Measurements from ENCODE around the gene ARCN1.
A peak's percentile ranks its signal among the peaks of the same experiment; 100 is the strongest.
"Not testable (repeated sequence)": the region's sequence is repeated elsewhere in the genome, so short reads cannot be mapped to it uniquely, and the experiment has no call there.

ARCN1 gene

DNA sequence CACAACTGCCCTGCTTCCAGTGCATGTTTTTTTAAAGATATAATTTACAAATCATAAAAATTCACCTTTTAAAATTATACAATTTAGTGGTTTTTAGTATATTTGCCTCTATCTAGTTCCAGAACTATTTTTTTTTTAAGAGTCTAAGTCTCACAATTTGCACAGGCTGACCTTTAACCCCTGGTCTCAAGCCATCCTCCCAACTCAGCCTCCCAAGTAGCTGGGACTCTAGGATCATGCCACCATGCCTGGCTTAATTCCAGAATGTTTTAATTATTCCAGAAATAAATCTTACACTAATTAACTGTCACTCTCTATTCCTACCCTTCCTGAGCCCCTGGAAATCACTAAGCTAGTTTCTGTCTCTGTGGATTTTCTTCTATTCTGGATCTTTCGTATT lies 1.4 kb upstream of the ARCN1 start:
- DNase-seq (ENCODE audit: low read depth) = no peak
- TF ChIP-seq, protein P1, sequence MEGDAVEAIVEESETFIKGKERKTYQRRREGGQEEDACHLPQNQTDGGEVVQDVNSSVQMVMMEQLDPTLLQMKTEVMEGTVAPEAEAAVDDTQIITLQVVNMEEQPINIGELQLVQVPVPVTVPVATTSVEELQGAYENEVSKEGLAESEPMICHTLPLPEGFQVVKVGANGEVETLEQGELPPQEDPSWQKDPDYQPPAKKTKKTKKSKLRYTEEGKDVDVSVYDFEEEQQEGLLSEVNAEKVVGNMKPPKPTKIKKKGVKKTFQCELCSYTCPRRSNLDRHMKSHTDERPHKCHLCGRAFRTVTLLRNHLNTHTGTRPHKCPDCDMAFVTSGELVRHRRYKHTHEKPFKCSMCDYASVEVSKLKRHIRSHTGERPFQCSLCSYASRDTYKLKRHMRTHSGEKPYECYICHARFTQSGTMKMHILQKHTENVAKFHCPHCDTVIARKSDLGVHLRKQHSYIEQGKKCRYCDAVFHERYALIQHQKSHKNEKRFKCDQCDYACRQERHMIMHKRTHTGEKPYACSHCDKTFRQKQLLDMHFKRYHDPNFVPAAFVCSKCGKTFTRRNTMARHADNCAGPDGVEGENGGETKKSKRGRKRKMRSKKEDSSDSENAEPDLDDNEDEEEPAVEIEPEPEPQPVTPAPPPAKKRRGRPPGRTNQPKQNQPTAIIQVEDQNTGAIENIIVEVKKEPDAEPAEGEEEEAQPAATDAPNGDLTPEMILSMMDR (conservative IDR thresholded peaks at IDR 0.05; ENCODE audit: low read depth, low read length) = no peak
- no peak overlapping the region for H3K4me3 ChIP-seq (ENCODE audit: low read length)

DNA sequence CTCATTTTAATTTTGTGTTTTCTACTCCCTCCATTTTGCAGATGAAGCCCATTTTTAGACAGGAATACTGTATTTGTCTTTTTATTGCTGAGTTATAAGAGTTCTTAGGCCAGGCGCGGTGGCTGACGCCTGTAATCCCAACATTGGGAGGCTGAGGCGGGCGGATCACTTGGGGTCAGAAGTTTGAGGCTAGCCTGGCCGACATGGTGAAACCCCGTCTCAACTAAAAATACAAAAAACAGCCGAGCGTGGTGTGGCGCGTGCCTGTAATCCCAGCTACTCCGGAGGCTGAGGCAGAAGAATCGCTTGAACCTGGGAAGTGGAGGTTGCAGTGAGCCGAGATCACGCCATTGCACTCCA lies 528 bp upstream of the ARCN1 start:
- peak overlapping the region; percentile 94 for H3K4me3 ChIP-seq (ENCODE audit: low read length)
- not testable (repeated sequence) for DNase-seq (ENCODE audit: low read depth)

DNA sequence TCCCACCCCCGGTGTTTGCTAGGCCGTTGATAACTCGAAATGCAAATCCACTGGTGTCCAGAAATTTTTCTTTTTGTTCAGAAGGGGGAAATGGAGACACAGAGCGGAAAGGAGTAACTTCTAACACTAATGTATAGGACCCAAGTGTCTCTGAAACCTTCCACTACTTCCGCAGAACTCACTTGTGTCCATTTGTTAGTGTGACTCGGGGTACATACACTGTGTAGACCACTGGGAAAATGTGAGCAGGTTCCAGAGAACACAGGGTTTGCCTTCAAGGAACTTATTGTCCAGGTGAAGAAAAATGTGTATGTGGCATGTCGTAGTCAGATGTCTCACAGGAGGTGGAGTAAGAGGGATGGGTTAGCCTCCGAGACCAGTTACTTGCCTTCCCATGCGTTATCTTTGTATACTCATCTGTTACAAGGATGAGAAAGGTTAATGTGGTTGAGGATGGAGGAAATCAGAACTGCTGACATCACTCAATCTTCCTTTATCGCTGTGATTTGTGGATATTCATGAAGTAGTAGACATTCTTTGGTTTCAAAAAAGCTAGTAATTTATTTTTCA lies 857 bp downstream of the ARCN1 start:
- H3K4me3 ChIP-seq (ENCODE audit: low read length) = peak overlapping the region; percentile 94
- no peak for DNase-seq (ENCODE audit: low read depth)
- TF ChIP-seq, protein P1 (conservative IDR thresholded peaks at IDR 0.05; ENCODE audit: low read depth, low read length) = no peak

DNA sequence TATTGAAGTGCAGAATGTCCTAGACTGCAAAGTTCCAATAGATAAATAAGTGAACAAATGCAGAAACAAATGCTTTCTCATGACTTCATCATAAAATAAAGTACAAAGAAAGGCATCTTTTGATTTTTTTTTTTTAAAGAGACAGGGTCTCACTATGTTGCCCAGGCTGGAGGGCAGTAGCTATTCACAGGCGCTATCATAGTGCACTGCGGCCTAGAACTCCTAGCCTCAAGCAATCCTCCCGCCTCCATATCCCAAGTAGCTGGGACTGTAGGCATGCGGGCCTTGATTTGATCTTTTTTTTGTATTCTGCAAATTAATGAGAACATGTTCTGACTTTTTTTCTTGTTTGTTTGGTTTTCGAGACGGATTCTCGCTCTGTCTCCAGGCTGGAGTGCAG lies 2.4 kb downstream of the ARCN1 start:
- no peak overlapping the region for H3K4me3 ChIP-seq (ENCODE audit: low read length)
- no peak for DNase-seq (ENCODE audit: low read depth)
- TF ChIP-seq, protein P1 (conservative IDR thresholded peaks at IDR 0.05; ENCODE audit: low read depth, low read length) = no peak

DNA sequence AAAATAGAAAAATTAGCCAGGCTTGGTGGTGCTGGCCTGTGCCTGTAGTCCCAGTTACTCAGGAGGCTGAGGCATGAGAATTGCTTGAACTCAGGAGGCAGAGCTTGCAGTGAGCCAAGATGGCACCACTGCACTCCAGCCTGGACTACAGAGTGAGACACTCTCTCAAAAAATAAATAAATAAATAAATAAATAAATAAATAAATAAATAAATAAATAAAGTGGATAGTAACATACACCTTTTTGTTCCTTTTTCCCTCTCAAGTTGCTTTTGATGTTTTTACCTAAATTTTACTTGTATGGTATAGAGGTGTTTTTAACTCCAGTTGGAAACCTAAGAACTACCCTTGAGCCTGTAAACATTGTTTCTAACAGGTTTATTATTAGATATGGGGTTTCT lies 5.8 kb downstream of the ARCN1 start:
- not testable (repeated sequence) for DNase-seq (ENCODE audit: low read depth); H3K4me3 ChIP-seq (ENCODE audit: low read length)

DNA sequence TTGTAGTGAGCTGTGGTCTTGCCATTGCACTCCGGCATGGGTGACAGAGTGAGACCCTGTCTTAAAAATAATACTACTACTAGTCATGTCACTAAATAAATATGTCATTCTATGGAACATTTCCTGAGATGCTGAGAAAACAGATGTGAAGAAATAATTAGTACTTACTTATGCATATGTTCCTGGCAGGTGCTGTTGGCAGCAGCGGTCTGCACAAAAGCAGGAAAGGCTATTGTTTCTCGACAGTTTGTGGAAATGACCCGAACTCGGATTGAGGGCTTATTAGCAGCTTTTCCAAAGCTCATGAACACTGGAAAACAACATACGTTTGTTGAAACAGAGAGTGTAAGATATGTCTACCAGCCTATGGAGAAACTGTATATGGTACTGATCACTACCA lies 8.8 kb downstream of the ARCN1 start:
- TF ChIP-seq, protein P1 (conservative IDR thresholded peaks at IDR 0.05; ENCODE audit: low read depth, low read length) = no peak
- no peak for DNase-seq (ENCODE audit: low read depth)
- H3K4me3 ChIP-seq (ENCODE audit: low read length) = no peak overlapping the region

DNA sequence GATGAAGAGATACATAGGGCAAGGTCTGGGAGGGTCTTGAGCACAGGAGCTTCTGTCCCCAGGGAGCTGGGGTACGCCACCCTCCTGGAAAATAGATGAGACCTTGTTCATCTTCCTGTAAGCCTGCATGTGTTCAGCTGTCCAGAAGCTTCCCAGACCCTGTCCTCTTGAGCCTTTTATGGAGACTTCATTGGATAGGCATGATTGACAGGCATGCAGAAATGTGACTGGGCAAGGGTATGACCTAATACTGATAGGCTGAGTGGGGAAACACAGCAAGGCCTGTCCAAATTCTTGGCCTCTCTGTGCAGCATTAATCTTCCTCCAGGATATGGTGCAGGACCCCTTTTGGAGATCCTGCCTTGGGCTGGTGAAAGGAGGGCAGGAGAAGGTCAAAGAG lies 15.7 kb downstream of the ARCN1 start:
- no peak overlapping the region for H3K4me3 ChIP-seq (ENCODE audit: low read length)
- TF ChIP-seq, protein P1 (conservative IDR thresholded peaks at IDR 0.05; ENCODE audit: low read depth, low read length) = no peak
- DNase-seq (ENCODE audit: low read depth) = no peak

DNA sequence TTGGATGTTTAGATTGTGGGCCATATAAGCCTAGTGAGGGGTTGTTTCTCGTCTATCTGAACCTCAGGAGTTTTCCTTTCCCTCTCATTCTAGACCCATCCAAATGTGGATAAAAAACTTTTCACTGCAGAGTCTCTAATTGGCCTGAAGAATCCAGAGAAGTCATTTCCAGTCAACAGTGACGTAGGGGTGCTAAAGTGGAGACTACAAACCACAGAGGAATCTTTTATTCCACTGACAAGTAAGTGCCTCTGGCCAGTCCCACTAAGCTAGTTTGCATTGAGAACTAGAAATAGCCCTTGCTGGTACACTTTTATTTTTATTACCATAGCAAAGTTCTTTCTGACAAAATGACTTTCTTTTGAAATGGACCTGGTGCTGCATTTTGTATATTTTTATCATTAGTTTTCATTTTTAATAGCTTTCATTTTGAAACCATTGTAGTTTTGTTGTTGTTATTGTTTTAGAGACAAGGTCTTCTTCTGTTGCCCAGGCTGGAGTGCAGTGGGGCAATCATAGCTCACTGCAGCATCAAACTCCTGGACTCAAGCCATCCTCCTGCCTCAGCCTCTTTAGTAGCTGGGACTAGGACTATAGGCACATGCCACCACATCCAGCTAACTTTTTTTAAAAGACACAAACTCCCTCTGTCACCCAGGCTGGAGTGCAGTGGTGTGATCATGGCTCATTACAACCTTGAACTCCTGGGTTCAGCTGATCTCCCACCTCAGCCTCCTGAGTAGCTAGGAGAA lies 20.6 kb downstream of the ARCN1 start:
- H3K4me3 ChIP-seq (ENCODE audit: low read length) = no peak overlapping the region
- TF ChIP-seq, protein P1 (conservative IDR thresholded peaks at IDR 0.05; ENCODE audit: low read depth, low read length) = no peak
- DNase-seq (ENCODE audit: low read depth) = no peak

All from retinal pigment epithelial cell (primary cell).